ENCODE results near the gene NRIP3. TPM values are rescaled to one million over a fixed set of nuclear protein-coding genes. Genes with fewer than 3 reads are reported as not detected.

The NRIP3 gene
- total and polyA plus RNA-seq, 4 experiments from 2014 or later, result 0.63 to 1.7 (median 1.2) TPM

DNA sequence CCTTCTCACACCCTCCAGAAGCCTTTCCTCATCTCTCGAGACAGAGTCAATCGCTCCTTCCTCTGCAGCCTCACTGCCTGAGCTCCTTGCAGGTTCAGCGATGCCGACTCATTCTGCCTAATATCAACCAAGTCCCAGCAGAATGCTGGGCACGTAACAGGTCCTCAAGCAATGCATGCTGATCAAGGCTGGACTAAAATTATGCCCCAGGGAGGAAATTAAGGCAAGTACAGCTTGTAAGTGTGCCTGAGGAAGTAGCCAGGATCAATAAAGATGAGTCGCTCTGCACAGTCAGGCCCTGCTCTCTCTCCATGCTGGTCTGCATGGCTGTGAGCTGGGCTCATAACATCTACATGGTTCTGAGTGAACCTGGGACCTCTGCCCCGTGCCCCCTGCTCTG, 25.6 kb upstream of the NRIP3 start:
- Mint-ChIP-seq H3K27me3 (peaks cover 2 to 5% of the 10 kb centered on the region in 2 donors), H3K4me3 (no peak overlapping the region), H3K4me1 (no peaks in the 10 kb centered on the region), H3K36me3 (no peaks in the 10 kb centered on the region), H3K27ac (no peak overlapping the region), H3K9me3 (no peaks in the 10 kb centered on the region)
- Histone ChIP-seq H3K4me1 (ENCODE audit: insufficient read depth, low read length) (no peaks in the 10 kb centered on the region), H3K36me3 (ENCODE audit: insufficient read depth, low read length) (no peaks in the 10 kb centered on the region), H3K9me3 (ENCODE audit: control insufficient read depth in 1 of 2, low read length in 2 of 2) (no peaks in the 10 kb centered on the region), H3K27me3 (ENCODE audit: insufficient read depth, low read length) (no peaks in the 10 kb centered on the region), H3K27ac (ENCODE audit: low read depth, low read length) (no peak overlapping the region), H3K4me3 (ENCODE audit: low read length in 2 of 2) (no peak overlapping the region)
- CTCF ChIA-PET (ENCODE audit: partially characterized antibody), result interaction anchor here (0.7 kb wide), 1 partner anchor 108 kb away, joined by 3 read pairs; no protein-coding TSS in a partner anchor
- POLR2A ChIA-PET (ENCODE audit: partially characterized antibody), result no interaction called here
- intact Hi-C loops (cut with micrococcal nuclease), result no loop called here
- no peak for DNase-seq

- no peak overlapping the region for H3K27ac Mint-ChIP-seq
These were observed 24.8 kb upstream of the NRIP3 start for GRCh38 chr11:9028581-9028980.

DNA sequence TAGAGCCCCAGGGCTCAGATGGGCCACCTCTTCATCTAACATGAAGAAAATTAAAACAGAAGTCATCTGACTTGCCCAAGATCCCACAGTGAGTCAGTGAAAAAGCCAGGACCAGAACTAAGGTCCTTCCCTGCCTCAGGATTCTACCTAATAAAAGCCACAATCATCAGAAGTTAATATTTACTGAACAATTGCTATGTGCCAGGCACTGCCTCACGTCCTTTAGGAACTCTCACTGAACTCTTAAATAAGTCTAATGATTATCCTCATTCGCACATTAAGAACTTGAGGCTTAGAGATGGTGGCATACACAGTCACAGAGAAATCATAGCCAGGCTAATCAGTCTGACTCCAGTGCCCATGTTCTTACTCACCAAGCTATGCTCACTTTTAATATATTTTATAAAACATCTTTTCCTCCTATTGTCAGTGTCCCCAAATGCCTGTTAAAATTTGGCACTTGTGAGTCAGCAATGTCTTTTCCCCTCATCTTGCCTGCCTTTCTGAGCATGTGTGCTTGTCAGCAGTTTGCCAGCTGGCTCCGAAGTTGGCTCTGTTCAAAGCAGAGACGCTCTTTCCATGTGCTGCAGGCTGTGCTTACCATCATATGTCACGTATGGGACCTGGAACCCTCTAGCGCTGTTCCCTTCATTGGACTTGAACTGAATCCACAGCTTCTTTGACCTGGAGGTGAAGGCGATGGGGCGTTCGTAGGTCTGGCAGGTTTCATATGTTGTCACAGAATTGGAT, 21.5 kb upstream of the NRIP3 start:
- no peak for DNase-seq
- intact Hi-C loops (cut with micrococcal nuclease), result no loop called here
- Histone ChIP-seq H3K36me3 (ENCODE audit: insufficient read depth, low read length) (no peaks in the 10 kb centered on the region), H3K27me3 (ENCODE audit: insufficient read depth, low read length) (no peaks in the 10 kb centered on the region), H3K9me3 (ENCODE audit: control insufficient read depth in 1 of 2, low read length in 2 of 2) (no peaks in the 10 kb centered on the region), H3K4me3 (ENCODE audit: low read length in 2 of 2) (no peak overlapping the region), H3K4me1 (ENCODE audit: insufficient read depth, low read length) (no peaks in the 10 kb centered on the region), H3K27ac (ENCODE audit: low read depth, low read length) (no peak overlapping the region)
- no peaks in the 10 kb centered on the region for H3K9me3 Mint-ChIP-seq
- no peaks in the 10 kb centered on the region for H3K4me1 Mint-ChIP-seq
- H3K36me3 Mint-ChIP-seq, result no peaks in the 10 kb centered on the region
- peaks cover 5 to 7% of the 10 kb centered on the region in 2 donors for H3K27me3 Mint-ChIP-seq
- CTCF ChIA-PET (ENCODE audit: partially characterized antibody), result interaction anchor here (1.1 to 2.4 kb wide), 4 partner anchors 9 to 481 kb away, joined by 3 to 12 read pairs (median 6); no protein-coding TSS in a partner anchor
- no peak overlapping the region for H3K4me3 Mint-ChIP-seq
- POLR2A ChIA-PET (ENCODE audit: partially characterized antibody), result no interaction called here
- H3K27ac Mint-ChIP-seq, result no peak overlapping the region

More at GRCh38 chr11:9028581-9028980, 24.8 kb upstream of the NRIP3 start:
- no peaks in the 10 kb centered on the region for H3K9me3 Mint-ChIP-seq
- H3K27ac ChIP-seq (ENCODE audit: low read depth, low read length), result no peak overlapping the region
- no peaks in the 10 kb centered on the region for H3K4me1 ChIP-seq (ENCODE audit: insufficient read depth, low read length)
- no peaks in the 10 kb centered on the region for H3K36me3 Mint-ChIP-seq
- POLR2A ChIA-PET (ENCODE audit: partially characterized antibody), result no interaction called here
- no peaks in the 10 kb centered on the region for H3K9me3 ChIP-seq (ENCODE audit: control insufficient read depth in 1 of 2, low read length in 2 of 2)
- H3K4me3 Mint-ChIP-seq, result no peak overlapping the region
- H3K36me3 ChIP-seq (ENCODE audit: insufficient read depth, low read length), result no peaks in the 10 kb centered on the region
- CTCF ChIA-PET (ENCODE audit: partially characterized antibody), result interaction anchor here (1.4 kb wide), 1 partner anchor 13 kb away, joined by 7 read pairs; no protein-coding TSS in a partner anchor
- H3K4me1 Mint-ChIP-seq, result no peaks in the 10 kb centered on the region
- H3K27me3 ChIP-seq (ENCODE audit: insufficient read depth, low read length), result no peaks in the 10 kb centered on the region
- no peak for DNase-seq
- intact Hi-C loops (cut with micrococcal nuclease), result no loop called here
- H3K27me3 Mint-ChIP-seq, result peaks cover 2 to 6% of the 10 kb centered on the region in 2 donors
- H3K4me3 ChIP-seq (ENCODE audit: low read length in 2 of 2), result no peak overlapping the region

- H3K27me3 Mint-ChIP-seq, result peaks cover 5 to 7% of the 10 kb centered on the region in 2 donors
- Histone ChIP-seq H3K27ac (ENCODE audit: low read depth, low read length) (no peak overlapping the region), H3K4me1 (ENCODE audit: insufficient read depth, low read length) (peaks cover under 1% of the 10 kb centered on the region), H3K27me3 (ENCODE audit: insufficient read depth, low read length) (no peaks in the 10 kb centered on the region), H3K4me3 (ENCODE audit: low read length in 2 of 2) (no peak overlapping the region), H3K36me3 (ENCODE audit: insufficient read depth, low read length) (no peaks in the 10 kb centered on the region), H3K9me3 (ENCODE audit: control insufficient read depth in 1 of 2, low read length in 2 of 2) (no peaks in the 10 kb centered on the region)
- no peaks in the 10 kb centered on the region for H3K36me3 Mint-ChIP-seq
- H3K4me3 Mint-ChIP-seq, result no peak overlapping the region
- ChIA-PET POLR2A (ENCODE audit: partially characterized antibody) (no interaction called here), CTCF (ENCODE audit: partially characterized antibody) (interaction anchor here (1.1 to 1.2 kb wide), 2 partner anchors 10 to 12 kb away, joined by 3 read pairs; no protein-coding TSS in a partner anchor)
- peaks cover 3 to 6% (median 5%) of the 10 kb centered on the region in 4 donors for H3K4me1 Mint-ChIP-seq
- no peak overlapping the region for H3K27ac Mint-ChIP-seq
- no peak for DNase-seq
- intact Hi-C loops (cut with micrococcal nuclease), result no loop called here
- H3K9me3 Mint-ChIP-seq, result no peaks in the 10 kb centered on the region
These were observed 19.3 kb upstream of the NRIP3 start for GRCh38 chr11:9022961-9023680.

DNA sequence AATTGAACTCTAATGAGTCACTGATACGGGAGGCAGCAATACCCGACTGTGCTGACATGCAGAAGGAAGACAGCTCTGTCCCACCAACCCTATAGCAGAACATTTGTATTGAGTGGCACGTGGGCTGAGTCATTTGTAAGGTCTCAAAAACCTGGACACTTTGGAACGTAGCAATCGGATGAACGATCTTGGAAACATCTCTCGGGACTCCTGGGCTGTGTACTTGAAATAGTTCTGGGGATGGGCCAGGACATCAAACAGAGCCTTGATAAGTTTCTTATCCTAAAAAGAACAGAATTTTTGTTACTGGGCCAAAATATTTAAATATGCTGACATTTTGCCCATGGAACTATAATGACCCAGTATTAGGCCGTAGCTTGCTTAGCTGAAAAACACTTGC, 17.1 kb upstream of the NRIP3 start:
- ChIA-PET POLR2A (ENCODE audit: partially characterized antibody) (no interaction called here), CTCF (ENCODE audit: partially characterized antibody) (interaction anchor here (0.7 to 10.0 kb wide), 2 partner anchors 117 to 486 kb away, joined by 3 to 187 read pairs; no protein-coding TSS in a partner anchor)

DNA sequence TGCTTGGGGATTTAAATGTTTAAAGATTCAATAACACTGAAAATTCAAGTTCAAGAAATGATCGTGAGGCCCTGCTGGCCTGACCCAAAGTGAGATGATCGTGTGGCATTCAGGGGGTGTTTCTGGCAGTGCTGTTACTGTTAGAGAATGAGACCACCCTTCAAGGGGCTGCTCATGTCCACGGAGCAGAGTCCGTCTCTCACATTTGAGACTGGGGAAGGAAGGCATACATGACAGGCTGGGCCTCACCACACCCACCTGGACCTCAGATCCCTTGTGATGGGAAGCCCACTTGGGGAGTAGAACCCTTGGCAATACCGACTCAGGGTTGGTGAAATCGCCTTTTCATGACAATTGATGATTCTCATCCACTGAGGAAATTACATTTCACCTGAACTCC, 16.1 kb upstream of the NRIP3 start:
- no peaks in the 10 kb centered on the region for H3K27me3 ChIP-seq (ENCODE audit: insufficient read depth, low read length)
- Mint-ChIP-seq H3K4me3 (no peak overlapping the region), H3K9me3 (no peaks in the 10 kb centered on the region), H3K36me3 (no peaks in the 10 kb centered on the region), H3K27me3 (peaks cover 5% of the 10 kb centered on the region in 2 donors), H3K27ac (no peak overlapping the region), H3K4me1 (peaks cover 18 to 37% (median 25%) of the 10 kb centered on the region in 4 donors)
- H3K27ac ChIP-seq (ENCODE audit: low read depth, low read length), result no peak overlapping the region
- CTCF ChIA-PET (ENCODE audit: partially characterized antibody), result interaction anchor here (10.0 kb wide), 1 partner anchor 118 kb away, joined by 187 read pairs; no protein-coding TSS in a partner anchor
- no peaks in the 10 kb centered on the region for H3K36me3 ChIP-seq (ENCODE audit: insufficient read depth, low read length)
- no peaks in the 10 kb centered on the region for H3K9me3 ChIP-seq (ENCODE audit: control insufficient read depth in 1 of 2, low read length in 2 of 2)
- intact Hi-C loops (cut with micrococcal nuclease), result loop anchor here (5.0 kb wide), 1 partner anchor 108 kb away; the partner anchor contains the start of gene AKIP1
- POLR2A ChIA-PET (ENCODE audit: partially characterized antibody), result no interaction called here
- peaks cover 20% of the 10 kb centered on the region for H3K4me1 ChIP-seq (ENCODE audit: insufficient read depth, low read length)
- H3K4me3 ChIP-seq (ENCODE audit: low read length in 2 of 2), result no peak overlapping the region
- DNase-seq, result no peak

More for the DNA sequence above, 17.1 kb upstream of the NRIP3 start:
- H3K27me3 ChIP-seq (ENCODE audit: insufficient read depth, low read length), result no peaks in the 10 kb centered on the region
- Mint-ChIP-seq H3K4me3 (no peak overlapping the region), H3K4me1 (peaks cover 18 to 28% (median 23%) of the 10 kb centered on the region in 4 donors), H3K27ac (no peak overlapping the region), H3K9me3 (no peaks in the 10 kb centered on the region), H3K27me3 (peaks cover 5% of the 10 kb centered on the region in 2 donors), H3K36me3 (no peaks in the 10 kb centered on the region)
- no peak overlapping the region for H3K27ac ChIP-seq (ENCODE audit: low read depth, low read length)
- H3K9me3 ChIP-seq (ENCODE audit: control insufficient read depth in 1 of 2, low read length in 2 of 2), result no peaks in the 10 kb centered on the region
- H3K4me1 ChIP-seq (ENCODE audit: insufficient read depth, low read length), result peaks cover 20% of the 10 kb centered on the region
- intact Hi-C loops (cut with micrococcal nuclease), result no loop called here
- H3K36me3 ChIP-seq (ENCODE audit: insufficient read depth, low read length), result no peaks in the 10 kb centered on the region
- DNase-seq, result no peak
- H3K4me3 ChIP-seq (ENCODE audit: low read length in 2 of 2), result no peak overlapping the region

DNA sequence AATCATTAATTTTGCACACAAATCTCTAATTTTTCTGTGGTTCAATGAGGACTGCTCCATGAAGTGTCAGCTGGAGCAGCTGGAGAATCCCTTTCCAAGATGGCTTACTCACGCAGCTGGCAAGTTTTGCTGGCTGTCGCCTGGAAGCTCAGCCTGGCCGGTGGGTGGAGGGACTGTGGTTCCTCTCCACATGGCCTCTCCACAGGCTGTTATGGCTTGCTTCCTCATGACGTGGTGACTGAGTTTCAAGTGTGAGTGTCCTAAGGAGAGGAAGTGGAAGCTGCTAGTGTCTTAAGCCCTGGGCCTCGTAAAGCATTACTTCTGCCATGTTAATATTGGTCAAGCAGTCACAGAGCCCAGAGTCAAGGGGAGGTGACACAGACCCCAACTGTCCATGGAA, 14.0 kb upstream of the NRIP3 start:
- Histone ChIP-seq H3K27me3 (ENCODE audit: insufficient read depth, low read length) (no peaks in the 10 kb centered on the region), H3K4me3 (ENCODE audit: low read length in 2 of 2) (no peak overlapping the region), H3K36me3 (ENCODE audit: insufficient read depth, low read length) (no peaks in the 10 kb centered on the region), H3K4me1 (ENCODE audit: insufficient read depth, low read length) (peaks cover 20% of the 10 kb centered on the region), H3K27ac (ENCODE audit: low read depth, low read length) (no peak overlapping the region), H3K9me3 (ENCODE audit: control insufficient read depth in 1 of 2, low read length in 2 of 2) (no peaks in the 10 kb centered on the region)
- H3K36me3 Mint-ChIP-seq, result no peaks in the 10 kb centered on the region
- intact Hi-C loops (cut with micrococcal nuclease), result loop anchor here (5.0 kb wide), 1 partner anchor 105 kb away; the partner anchor contains the start of gene AKIP1
- no peaks in the 10 kb centered on the region for H3K9me3 Mint-ChIP-seq
- peaks cover 1 to 3% of the 10 kb centered on the region in 2 donors for H3K27me3 Mint-ChIP-seq
- ChIA-PET CTCF (ENCODE audit: partially characterized antibody) (interaction anchor here (0.9 to 10.0 kb wide), 8 partner anchors 11 to 489 kb away, joined by 3 to 187 read pairs (median 25); partner anchors contain the start of gene NRIP3), POLR2A (ENCODE audit: partially characterized antibody) (interaction anchor here (1.0 to 1.5 kb wide), 2 partner anchors 120 to 334 kb away, joined by 3 to 4 read pairs; no protein-coding TSS in a partner anchor)
- peak overlapping the region in 4 of 8 donors; percentile 11 to 70 (median 36) for H3K4me3 Mint-ChIP-seq
- H3K4me1 Mint-ChIP-seq, result peaks cover 18 to 37% (median 25%) of the 10 kb centered on the region in 4 donors
- DNase-seq, result no peak
- peak overlapping the region in 1 of 7 donors; percentile 71 for H3K27ac Mint-ChIP-seq
